Caco-2 (cell line): ENCODE measurements around the gene CADM4. TPM values are rescaled to one million over a fixed set of nuclear protein-coding genes. Genes with fewer than 3 reads are reported as not detected.

Source experiments
- BruUV-seq: library from RNA; stranded (reverse); fragments of 400-500 nt; replicated peaks from 2 replicates; lab custom pipeline; 2021; lab: Mats Ljungman, UMichigan
- CTCF ChIA-PET: fragments of 300-600 bp; sonication (Branson Sonifier 250); formaldehyde crosslinking; loops from one replicate; lab custom pipeline; 2022; ENCODE audit warnings: antibody characterized with exemption; lab: Charles Lee
- POLR2A ChIA-PET: fragments of 300-600 bp; sonication (Branson Sonifier 250); formaldehyde crosslinking; loops from one replicate; lab custom pipeline; 2022; ENCODE audit warnings: antibody characterized with exemption; lab: Charles Lee
- DNase-seq, 2 experiments: peaks; one replicate each; pipeline versions ENCODE4 v3.0.0 to v3.0.0-alpha.2; 2020 to 2022
- H3K27me3 ChIP-seq: replicated peaks from 2 replicates; pipeline ENCODE4 v1.6.0; 2011; ENCODE audit warnings: low read length; ENCODE audit not compliant: control insufficient read depth, insufficient read depth
- H3K36me3 ChIP-seq: 2 replicates; pipeline ENCODE4 v1.5.1; 2011; ENCODE audit warnings: low read length; ENCODE audit not compliant: control insufficient read depth, insufficient read depth
- H3K4me1 ChIP-seq: fragments of 250-450 bp; sonication (Bioruptor Pico); 2 replicates; pipeline ENCODE4 v1.5.1; 2020; ENCODE audit warnings: mild to moderate bottlenecking
- H3K4me3 ChIP-seq: 2 replicates; pipeline ENCODE4 v1.5.1; 2011; ENCODE audit warnings: low read depth, mild to moderate bottlenecking, control low read depth, low read length
- H3K9me3 ChIP-seq: fragments of 250-450 bp; sonication (Bioruptor Pico); 2 replicates; pipeline ENCODE4 v1.5.1; 2020; ENCODE audit warnings: mild to moderate bottlenecking, moderate library complexity
- H3K27ac Mint-ChIP-seq: one replicate; pipeline ENCODE4 v1.8.0; 2022; ENCODE audit warnings: mixed read lengths; ENCODE audit not compliant: unreplicated experiment
- H3K27me3 Mint-ChIP-seq: one replicate; pipeline ENCODE4 v1.8.0; 2022; ENCODE audit warnings: mixed read lengths; ENCODE audit not compliant: insufficient read depth, unreplicated experiment
- H3K36me3 Mint-ChIP-seq: one replicate; pipeline ENCODE4 v1.8.0; 2022; ENCODE audit warnings: mild to moderate bottlenecking, mixed read lengths; ENCODE audit not compliant: insufficient read depth, unreplicated experiment
- H3K4me1 Mint-ChIP-seq: one replicate; pipeline ENCODE4 v1.8.0; 2022; ENCODE audit warnings: low read depth, mixed read lengths; ENCODE audit not compliant: unreplicated experiment
- H3K4me3 Mint-ChIP-seq: one replicate; pipeline ENCODE4 v1.8.0; 2022; ENCODE audit warnings: mild to moderate bottlenecking, moderate library complexity, mixed read lengths; ENCODE audit not compliant: unreplicated experiment
- H3K9me3 Mint-ChIP-seq: one replicate; pipeline ENCODE4 v1.8.0; 2022; ENCODE audit warnings: mixed read lengths; ENCODE audit not compliant: unreplicated experiment
- intact Hi-C: fragments of 100-400 bp; cut with micrococcal nuclease; formaldehyde crosslinking; loops from one replicate; pipeline ENCODE4 v1.10.0; 2022; ENCODE audit not compliant: unreplicated experiment
- total RNA-seq: library from RNA; stranded (reverse); gene quantifications from 2 replicates; pipeline ENCODE4 v1.2.3, GENCODE V29; 2022
- TF ChIP-seq, protein P1 (sequence below), 2 experiments: fragments of 200-600 bp in 1 of 2; IDR thresholded peaks; 1 replicate in 1 of 2; 2 replicates in 1 of 2; pipeline versions ENCODE4 v1.5.1 to v1.8.0; 2011 to 2022; ENCODE audit warnings: antibody characterized with exemption in 1 of 2, control low read depth in 1 of 2, inconsistent platforms in 1 of 2, low read depth in 1 of 2, low read length in 1 of 2, mild to moderate bottlenecking in 1 of 2, moderate library complexity in 1 of 2; ENCODE audit not compliant: insufficient read depth in 1 of 2, severe bottlenecking in 1 of 2, unreplicated experiment in 1 of 2

The CADM4 gene
- total RNA-seq, 1 experiment from 2014 or later: 13.2 TPM

DNA sequence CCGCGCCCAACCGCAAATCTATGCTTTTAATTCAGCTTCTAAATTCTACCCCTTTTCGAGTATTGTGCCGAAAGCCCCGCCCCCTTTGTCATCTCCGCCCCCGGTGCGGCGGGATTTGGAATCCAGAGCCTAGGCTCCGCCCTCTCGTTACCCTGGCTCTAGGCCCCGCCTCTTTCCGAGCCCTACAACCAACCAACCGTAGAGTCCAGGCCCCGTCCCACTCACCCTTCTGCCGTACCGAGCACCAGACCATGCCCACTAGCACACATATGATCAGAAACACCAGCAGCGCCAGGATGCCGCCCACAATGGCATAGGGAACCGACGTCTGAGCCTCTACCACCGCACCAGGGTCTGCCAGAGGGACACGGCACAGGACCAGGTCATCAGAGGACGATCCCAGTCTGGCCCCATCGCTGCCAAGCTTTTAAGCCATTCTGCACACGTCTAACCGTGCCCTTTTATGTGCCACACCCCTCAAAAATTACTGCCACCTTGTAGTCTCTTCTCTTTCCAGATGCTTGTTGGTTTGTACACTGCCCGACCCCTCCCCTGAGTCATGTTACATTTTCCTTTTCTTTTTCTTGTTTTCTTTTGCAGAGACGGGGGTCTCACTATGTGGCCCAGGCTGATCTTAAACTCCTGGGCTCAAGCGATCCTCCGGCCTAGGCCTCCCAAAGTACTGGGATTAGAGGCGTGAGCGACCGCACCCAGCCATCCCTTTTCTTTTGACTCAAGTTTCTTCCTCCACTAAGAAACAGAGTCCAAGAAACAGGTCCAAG lies 15.6 kb downstream of the CADM4 start:
- peaks cover 18% of the 10 kb centered on the region for H3K36me3 Mint-ChIP-seq
- Histone ChIP-seq H3K9me3 (no peaks in the 10 kb centered on the region), H3K36me3 (no peaks in the 10 kb centered on the region), H3K4me3 (no peak overlapping the region), H3K4me1 (0 out of 2 replicates have a peak, but pooled peaks cover 4% of the 10 kb centered on the region), H3K27me3 (no peaks in the 10 kb centered on the region)
- TF ChIP-seq, protein P1, sequence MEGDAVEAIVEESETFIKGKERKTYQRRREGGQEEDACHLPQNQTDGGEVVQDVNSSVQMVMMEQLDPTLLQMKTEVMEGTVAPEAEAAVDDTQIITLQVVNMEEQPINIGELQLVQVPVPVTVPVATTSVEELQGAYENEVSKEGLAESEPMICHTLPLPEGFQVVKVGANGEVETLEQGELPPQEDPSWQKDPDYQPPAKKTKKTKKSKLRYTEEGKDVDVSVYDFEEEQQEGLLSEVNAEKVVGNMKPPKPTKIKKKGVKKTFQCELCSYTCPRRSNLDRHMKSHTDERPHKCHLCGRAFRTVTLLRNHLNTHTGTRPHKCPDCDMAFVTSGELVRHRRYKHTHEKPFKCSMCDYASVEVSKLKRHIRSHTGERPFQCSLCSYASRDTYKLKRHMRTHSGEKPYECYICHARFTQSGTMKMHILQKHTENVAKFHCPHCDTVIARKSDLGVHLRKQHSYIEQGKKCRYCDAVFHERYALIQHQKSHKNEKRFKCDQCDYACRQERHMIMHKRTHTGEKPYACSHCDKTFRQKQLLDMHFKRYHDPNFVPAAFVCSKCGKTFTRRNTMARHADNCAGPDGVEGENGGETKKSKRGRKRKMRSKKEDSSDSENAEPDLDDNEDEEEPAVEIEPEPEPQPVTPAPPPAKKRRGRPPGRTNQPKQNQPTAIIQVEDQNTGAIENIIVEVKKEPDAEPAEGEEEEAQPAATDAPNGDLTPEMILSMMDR (IDR thresholded peaks at IDR 0.05; ENCODE audit: insufficient read depth in 1 of 2, low read depth in 1 of 2, low read length in 1 of 2, severe bottlenecking in 1 of 2, unreplicated experiment in 1 of 2): no peak
- intact Hi-C loops: no loop called here
- no peak for DNase-seq
- ChIA-PET CTCF (no interaction called here), POLR2A (no interaction called here)
- H3K27ac Mint-ChIP-seq: no peak overlapping the region
- no peak overlapping the region for H3K4me3 Mint-ChIP-seq
- peaks cover 8% of the 10 kb centered on the region for H3K4me1 Mint-ChIP-seq
- no TSS peak for BruUV-seq
- H3K27me3 Mint-ChIP-seq: no peaks in the 10 kb centered on the region
- no peaks in the 10 kb centered on the region for H3K9me3 Mint-ChIP-seq

DNA sequence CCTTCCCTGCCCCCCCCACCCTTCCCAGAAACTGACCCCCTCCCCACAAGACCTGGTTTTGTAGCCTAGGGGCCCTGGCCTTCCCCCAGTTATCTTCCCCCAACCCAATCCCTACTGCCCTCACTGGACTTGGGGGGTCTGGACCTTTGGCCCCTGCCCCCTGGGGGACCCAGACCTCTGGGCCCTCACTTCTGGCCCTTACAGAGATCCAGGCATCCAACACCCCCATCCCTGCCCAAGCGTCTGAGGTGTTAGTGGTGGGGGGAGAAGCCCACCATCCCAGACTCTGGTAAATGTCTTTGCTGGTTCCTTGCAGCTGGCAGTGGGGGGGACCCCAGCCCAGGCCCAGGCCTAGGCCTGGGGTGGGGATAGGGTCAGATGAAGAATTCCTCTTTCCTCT lies 16.7 kb downstream of the CADM4 start:
- no peaks in the 10 kb centered on the region for H3K9me3 ChIP-seq
- H3K4me1 ChIP-seq: peaks cover 4% of the 10 kb centered on the region; the same call in 1 of the 2 replicates
- no peak overlapping the region for H3K4me3 ChIP-seq
- DNase-seq: no peak
- TF ChIP-seq, protein P1 (IDR thresholded peaks at IDR 0.05; ENCODE audit: insufficient read depth in 1 of 2, low read depth in 1 of 2, low read length in 1 of 2, severe bottlenecking in 1 of 2, unreplicated experiment in 1 of 2): no peak
- Mint-ChIP-seq H3K4me1 (peaks cover 8% of the 10 kb centered on the region), H3K9me3 (no peaks in the 10 kb centered on the region), H3K27me3 (no peaks in the 10 kb centered on the region), H3K4me3 (no peak overlapping the region), H3K27ac (peak overlapping the region; percentile 34), H3K36me3 (peaks cover 22% of the 10 kb centered on the region)
- intact Hi-C loops: no loop called here
- ChIA-PET POLR2A (interaction anchor here (0.7 kb wide), 1 partner anchor 113 kb away, joined by 3 read pairs; no protein-coding TSS in a partner anchor), CTCF (no interaction called here)
- no peaks in the 10 kb centered on the region for H3K36me3 ChIP-seq
- H3K27me3 ChIP-seq: no peaks in the 10 kb centered on the region
- no TSS peak for BruUV-seq

DNA sequence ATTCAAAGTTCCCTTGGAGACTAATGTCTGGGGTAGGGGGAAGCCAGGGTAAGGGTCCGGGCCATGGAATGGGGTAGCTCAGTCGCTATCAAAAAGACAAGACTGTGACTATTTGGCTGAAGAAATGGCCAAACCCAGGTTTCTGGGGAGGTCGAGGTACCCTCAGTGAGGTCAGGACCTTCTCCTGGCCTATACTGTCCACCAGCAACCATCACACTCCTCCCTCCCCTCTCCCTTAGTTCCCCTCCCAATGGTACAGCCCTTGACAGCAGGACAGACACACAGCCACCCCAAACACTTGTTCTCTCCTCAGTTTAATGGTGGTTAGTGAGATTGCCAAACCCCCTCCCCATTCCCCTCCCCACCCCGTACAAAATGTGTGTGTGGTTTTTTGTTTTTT lies 17.6 kb downstream of the CADM4 start:
- H3K27me3 ChIP-seq: no peaks in the 10 kb centered on the region
- H3K9me3 Mint-ChIP-seq: no peaks in the 10 kb centered on the region
- H3K9me3 ChIP-seq: no peaks in the 10 kb centered on the region
- no peaks in the 10 kb centered on the region for H3K27me3 Mint-ChIP-seq
- no peak for DNase-seq
- peaks cover 22% of the 10 kb centered on the region for H3K36me3 Mint-ChIP-seq
- POLR2A ChIA-PET: no interaction called here
- no peak overlapping the region for H3K4me3 ChIP-seq
- CTCF ChIA-PET: no interaction called here
- BruUV-seq: no TSS peak
- peaks cover 4% of the 10 kb centered on the region; the same call in 1 of the 2 replicates for H3K4me1 ChIP-seq
- no peak overlapping the region for H3K4me3 Mint-ChIP-seq
- no peak overlapping the region for H3K27ac Mint-ChIP-seq
- TF ChIP-seq, protein P1 (IDR thresholded peaks at IDR 0.05; ENCODE audit: insufficient read depth in 1 of 2, low read depth in 1 of 2, low read length in 1 of 2, severe bottlenecking in 1 of 2, unreplicated experiment in 1 of 2): no peak
- intact Hi-C loops: no loop called here
- H3K4me1 Mint-ChIP-seq: peaks cover 8% of the 10 kb centered on the region
- no peaks in the 10 kb centered on the region for H3K36me3 ChIP-seq
